GM23248 (cell line): ENCODE measurements around the gene DUSP22. TPM values are rescaled to one million over a fixed set of nuclear protein-coding genes. Genes with fewer than 3 reads are reported as not detected.

Source experiments
- DNase-seq: peaks from one replicate; pipeline ENCODE4 v3.0.0-alpha.2; 2015
- H2AFZ ChIP-seq: fragments of 200-600 bp; sonication (generic); 2 replicates; pipeline ENCODE4 v1.6.1; 2016; ENCODE audit warnings: antibody characterized with exemption
- H3F3A ChIP-seq: fragments of 200-600 bp; sonication (generic); 2 replicates; pipeline ENCODE4 v1.6.1; 2016; ENCODE audit warnings: mild to moderate bottlenecking, antibody characterized with exemption, mixed run types; ENCODE audit not compliant: insufficient read depth
- H3K27ac ChIP-seq: fragments of 200-600 bp; sonication (generic); 2 replicates; pipeline ENCODE4 v1.5.1; 2016; ENCODE audit warnings: mild to moderate bottlenecking
- H3K27me3 ChIP-seq: fragments of 200-600 bp; sonication (generic); replicated peaks from 2 replicates; pipeline ENCODE4 v1.6.1; 2016; ENCODE audit warnings: mild to moderate bottlenecking; ENCODE audit not compliant: insufficient read depth
- H3K36me3 ChIP-seq: fragments of 200-600 bp; sonication (generic); 2 replicates; pipeline ENCODE4 v1.6.1; 2016; ENCODE audit warnings: low read depth, mild to moderate bottlenecking
- H3K4me1 ChIP-seq: fragments of 200-600 bp; sonication (generic); 2 replicates; pipeline ENCODE4 v1.6.1; 2016; ENCODE audit warnings: mild to moderate bottlenecking; ENCODE audit not compliant: insufficient read depth
- H3K4me2 ChIP-seq: fragments of 200-600 bp; sonication (generic); one replicate; pipeline ENCODE4 v1.6.1; 2016; ENCODE audit warnings: mild to moderate bottlenecking; ENCODE audit not compliant: unreplicated experiment
- H3K4me3 ChIP-seq: fragments of 200-600 bp; sonication (generic); 2 replicates; pipeline ENCODE4 v1.5.1; 2016; ENCODE audit warnings: mild to moderate bottlenecking
- H3K79me2 ChIP-seq: fragments of 200-600 bp; sonication (generic); 2 replicates; pipeline ENCODE4 v1.6.1; 2016; ENCODE audit warnings: mild to moderate bottlenecking; ENCODE audit not compliant: insufficient read depth
- H3K9ac ChIP-seq: fragments of 200-600 bp; sonication (generic); 2 replicates; pipeline ENCODE4 v1.6.1; 2016; ENCODE audit warnings: mild to moderate bottlenecking
- H3K9me2 ChIP-seq: fragments of 200-600 bp; sonication (generic); 2 replicates; pipeline ENCODE4 v1.6.1; 2016; ENCODE audit warnings: mixed run types, mild to moderate bottlenecking, moderate library complexity; ENCODE audit not compliant: insufficient read depth
- H3K9me3 ChIP-seq: fragments of 200-600 bp; sonication (generic); one replicate; pipeline ENCODE4 v1.6.1; 2017; ENCODE audit warnings: low read depth
- H4K20me1 ChIP-seq: fragments of 200-600 bp; sonication (generic); 2 replicates; pipeline ENCODE4 v1.6.0; 2016; ENCODE audit not compliant: insufficient read depth
- EZH2 ChIP-seq: fragments of 200-600 bp; sonication (generic); IDR thresholded peaks from 2 replicates; pipeline ENCODE4 v1.6.1; 2018; ENCODE audit warnings: antibody characterized with exemption, mild to moderate bottlenecking; ENCODE audit not compliant: insufficient read depth, poor library complexity, severe bottlenecking
- EZH2phosphoT487 ChIP-seq: fragments of 200-600 bp; sonication (generic); IDR thresholded peaks from 2 replicates; pipeline ENCODE4 v1.6.1; 2018; ENCODE audit warnings: antibody characterized with exemption, moderate library complexity, mild to moderate bottlenecking, low read depth; ENCODE audit not compliant: insufficient read depth
- WGBS, 2 experiments: methylation state at CpG; one replicate each; pipeline ENCODE4 v1.1.6; 2015 to 2017; ENCODE audit warnings: low lambda C conversion rate in 2 of 2, low coverage in 1 of 2; ENCODE audit errors: missing lambda C conversion rate in 2 of 2; 5-methylcytosine and 5-hydroxymethylcytosine counted together
- in situ Hi-C: fragments of 300-500 bp; cut with MboI; formaldehyde crosslinking; loops from 2 replicates; pipeline ENCODE4 v1.15.0; 2020
- polyA plus RNA-seq: library from polyadenylated mRNA; unstranded; fragments of >200 nt; fragmentation: Nextera tagmentation; extraction: Ambion mirVana; gene quantifications from 2 replicates; pipeline ENCODE4 v1.2.1, GENCODE V29; 2016
- total RNA-seq: library from RNA; depleted of rRNA; stranded (reverse); fragments of >200 nt; shearing (Covaris generic); gene quantifications from 2 replicates; pipeline ENCODE4 v1.2.3, GENCODE V29; 2014

DUSP22 gene
- total and polyA plus RNA-seq, 2 experiments from 2014 or later = 12.4 to 15.7 TPM

- H4K20me1 ChIP-seq = no peaks in the 10 kb centered on the region
- no peak overlapping the region for H3K9ac ChIP-seq
- H3K4me3 ChIP-seq = no peak overlapping the region
- no peaks in the 10 kb centered on the region for H3K79me2 ChIP-seq
- in situ Hi-C loops = no loop called here
- no peaks in the 10 kb centered on the region for H3K9me3 ChIP-seq
- H3K36me3 ChIP-seq = no peaks in the 10 kb centered on the region
- WGBS, 2 experiments = 44 to 51% methylated on average over 4 of the region's 4 CpGs
- no peaks in the 10 kb centered on the region for H3F3A ChIP-seq
- no peak overlapping the region for H3K27ac ChIP-seq
- no peaks in the 10 kb centered on the region for H3K9me2 ChIP-seq
- no peak for TF ChIP-seq EZH2
- TF ChIP-seq EZH2phosphoT487 = no peak
- H3K4me2 ChIP-seq = no peak overlapping the region
- DNase-seq = no peak
- H3K27me3 ChIP-seq = no peaks in the 10 kb centered on the region
- H2AFZ ChIP-seq = no peak overlapping the region
- H3K4me1 ChIP-seq = no peaks in the 10 kb centered on the region
Measured at GRCh38 chr6:318243-318890, 26.1 kb downstream of the DUSP22 start.

DNA sequence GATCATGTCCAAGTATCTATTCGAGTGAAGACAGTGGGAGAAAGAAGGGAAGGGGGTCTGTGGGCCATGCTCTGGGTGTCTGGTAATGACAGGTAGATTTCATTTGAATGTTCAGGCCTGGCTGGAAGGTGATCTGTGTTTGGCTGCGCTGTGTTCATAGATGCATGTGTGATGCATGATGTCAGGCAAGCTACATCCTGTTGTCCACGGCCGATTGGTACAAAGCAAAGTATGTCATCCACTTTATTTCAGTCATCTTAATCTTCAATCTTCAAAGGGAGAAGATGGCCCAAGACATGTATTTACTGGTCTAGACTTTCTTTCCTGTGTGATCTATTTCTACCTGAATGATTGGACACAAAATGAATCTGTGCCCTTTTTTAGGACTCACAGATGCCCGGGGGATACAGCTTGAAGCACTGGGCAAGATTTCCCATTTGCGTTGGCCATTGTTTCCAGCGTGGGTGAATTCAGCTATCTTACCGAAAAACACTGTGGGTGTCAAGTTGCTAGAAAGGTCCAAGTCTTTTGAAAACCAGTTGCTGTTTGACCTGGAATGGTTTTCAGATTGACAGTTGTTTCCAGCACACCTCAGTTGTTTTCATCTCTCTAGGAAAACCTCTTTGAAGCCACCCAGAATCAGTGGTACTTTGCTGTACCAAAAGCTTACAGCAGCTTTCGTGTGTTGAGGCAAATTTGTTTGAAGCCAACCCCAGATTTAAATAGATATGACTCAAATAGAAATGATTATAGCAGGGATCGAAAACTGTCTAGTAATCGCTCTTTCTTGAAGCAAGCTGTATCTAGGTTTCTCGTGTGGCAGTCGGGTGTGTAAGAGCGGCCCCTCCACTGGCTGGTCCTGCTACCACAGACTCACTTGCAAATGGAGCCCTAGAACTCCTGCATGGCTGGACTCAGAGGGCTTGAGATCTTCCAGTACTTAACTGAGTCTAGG lies 27.2 kb downstream of the DUSP22 start:
- no peak for DNase-seq
- TF ChIP-seq EZH2 = no peak
- no peak for TF ChIP-seq EZH2phosphoT487
- Histone ChIP-seq H3K9ac (no peak overlapping the region), H2AFZ (no peak overlapping the region), H3K4me2 (no peak overlapping the region), H3K9me2 (no peaks in the 10 kb centered on the region), H3K27me3 (no peaks in the 10 kb centered on the region), H3F3A (no peaks in the 10 kb centered on the region), H3K9me3 (no peaks in the 10 kb centered on the region), H3K36me3 (no peaks in the 10 kb centered on the region), H4K20me1 (no peaks in the 10 kb centered on the region), H3K4me1 (no peaks in the 10 kb centered on the region), H3K4me3 (no peak overlapping the region), H3K79me2 (no peaks in the 10 kb centered on the region), H3K27ac (no peak overlapping the region)
- in situ Hi-C loops = no loop called here
- WGBS, 2 experiments = 57 to 61% methylated on average over 14 of the region's 14 CpGs

DNA sequence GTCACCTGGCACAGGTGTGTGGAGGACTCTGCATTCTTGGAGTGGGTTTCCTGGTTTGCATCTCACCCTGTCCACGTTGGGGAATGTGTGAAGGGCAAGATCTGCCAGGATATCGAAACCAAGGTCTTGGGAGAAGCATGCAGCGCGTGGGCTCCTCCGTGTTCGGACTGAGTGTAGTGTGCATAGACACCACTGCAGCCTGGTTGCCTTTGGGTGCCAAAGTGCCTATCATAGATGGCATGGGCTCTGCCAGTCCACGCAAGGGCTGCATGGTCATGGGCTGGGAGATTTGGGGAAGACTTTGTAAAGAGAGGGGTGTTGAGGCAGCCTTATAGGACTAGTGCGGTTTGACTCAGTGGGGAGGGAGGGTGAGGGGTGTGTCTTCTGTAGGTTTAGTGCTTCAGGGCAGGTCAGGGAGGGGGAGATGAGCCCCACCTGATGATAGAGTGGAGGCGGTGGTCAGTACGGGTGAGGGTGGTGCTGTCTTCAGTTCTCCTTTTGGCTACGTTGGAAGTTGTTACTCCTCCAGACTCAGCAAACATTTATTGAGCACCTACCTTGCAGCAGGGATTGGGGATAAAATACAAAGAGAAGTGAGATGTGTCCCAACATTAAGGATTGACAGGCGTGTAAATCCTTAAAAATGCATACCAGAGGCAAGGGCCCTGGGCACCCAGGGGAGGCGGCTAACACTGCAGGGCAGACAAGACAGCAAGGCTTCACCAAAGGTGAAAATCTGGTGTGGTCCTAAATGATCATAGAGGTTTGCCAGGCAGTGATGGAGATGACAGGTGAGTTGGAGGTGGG lies 28.3 kb downstream of the DUSP22 start:
- no peak for DNase-seq
- Histone ChIP-seq H3K9me2 (no peaks in the 10 kb centered on the region), H3K4me1 (no peaks in the 10 kb centered on the region), H3F3A (no peaks in the 10 kb centered on the region), H3K79me2 (no peaks in the 10 kb centered on the region), H3K27me3 (no peaks in the 10 kb centered on the region), H3K4me2 (no peak overlapping the region), H3K9ac (no peak overlapping the region), H3K36me3 (no peaks in the 10 kb centered on the region), H2AFZ (no peak overlapping the region), H3K9me3 (no peaks in the 10 kb centered on the region), H3K4me3 (no peak overlapping the region), H3K27ac (no peak overlapping the region), H4K20me1 (no peaks in the 10 kb centered on the region)
- 68 to 71% methylated on average over 13 of the region's 13 CpGs for WGBS, 2 experiments
- in situ Hi-C loops = no loop called here
- TF ChIP-seq EZH2 (no peak), EZH2phosphoT487 (no peak)

GRCh38 chr6:321158-321438 lies 28.8 kb downstream of the DUSP22 start:
- TF ChIP-seq EZH2 = no peak
- TF ChIP-seq EZH2phosphoT487 = no peak
- in situ Hi-C loops = no loop called here

More at GRCh38 chr6:321158-321438, 28.8 kb downstream of the DUSP22 start:
- WGBS, 2 experiments = 50 to 59% methylated on average over 1 of the region's 1 CpG
- Histone ChIP-seq H3K9me2 (no peaks in the 10 kb centered on the region), H3K27ac (no peak overlapping the region), H3K27me3 (no peaks in the 10 kb centered on the region), H3K9me3 (no peaks in the 10 kb centered on the region), H3F3A (no peaks in the 10 kb centered on the region), H2AFZ (no peak overlapping the region), H3K4me2 (no peak overlapping the region), H3K9ac (no peak overlapping the region), H3K4me1 (no peaks in the 10 kb centered on the region), H3K79me2 (no peaks in the 10 kb centered on the region), H3K36me3 (no peaks in the 10 kb centered on the region), H3K4me3 (no peak overlapping the region), H4K20me1 (no peaks in the 10 kb centered on the region)
- no peak for DNase-seq
